Kidney (tissue), 14 donors: ENCODE results near the gene HOXB6. TPM values are rescaled to one million over a fixed set of nuclear protein-coding genes. Genes with fewer than 3 reads are reported as not detected.

ENCODE experiments used
- DNase-seq, 5 donors: peaks; one replicate each; pipeline ENCODE4 v3.0.0-alpha.2; 2013 to 2020
- FAIRE-seq: peaks from 2 replicates; lab custom pipeline; 2012; peaks lifted over from hg19 to GRCh38; lab: Jason Lieb, UNC
- H3K27ac ChIP-seq, 2 donors: one replicate each; pipeline ENCODE4 v1.7.0; 2013; ENCODE audit warnings: low read depth in 2 of 2, low read length in 2 of 2, inconsistent platforms in 1 of 2
- H3K27me3 ChIP-seq: one replicate; pipeline ENCODE4 v1.7.1; 2013; ENCODE audit warnings: low read length, inconsistent platforms; ENCODE audit not compliant: control insufficient read depth, insufficient read depth
- H3K36me3 ChIP-seq, 3 donors: one replicate each; pipeline versions ENCODE4 v1.7.0 to v1.7.1; 2013; ENCODE audit warnings: low read length in 3 of 3, control low read depth in 1 of 3, inconsistent platforms in 1 of 3; ENCODE audit not compliant: insufficient read depth in 3 of 3, control insufficient read depth in 2 of 3
- H3K4me1 ChIP-seq, 3 donors: one replicate each; pipeline versions ENCODE4 v1.7.0 to v1.7.1; 2013; ENCODE audit warnings: low read length in 3 of 3, inconsistent platforms in 1 of 3, low read depth in 1 of 3; ENCODE audit not compliant: control insufficient read depth in 2 of 3, insufficient read depth in 2 of 3
- H3K4me3 ChIP-seq, 3 donors: one replicate each; pipeline versions ENCODE4 v1.7.0 to v1.8.1; 2013; ENCODE audit warnings: low read length in 3 of 3, control low read depth in 1 of 3, inconsistent platforms in 1 of 3
- H3K9ac ChIP-seq, 3 donors: one replicate each; pipeline versions ENCODE4 v1.7.0 to v1.7.1; 2013; ENCODE audit warnings: low read length in 3 of 3, control low read depth in 1 of 3, inconsistent platforms in 1 of 3
- H3K9me3 ChIP-seq, 3 donors: one replicate each; pipeline versions ENCODE4 v1.7.0 to v1.7.1; 2013; ENCODE audit warnings: low read length in 3 of 3, control low read depth in 1 of 3, inconsistent platforms in 1 of 3; ENCODE audit not compliant: control insufficient read depth in 2 of 3, insufficient read depth in 1 of 3
- intact Hi-C: fragments of 100-400 bp; cut with DNase I; formaldehyde crosslinking; loops from one replicate; pipeline ENCODE4 v1.11.1; 2022
- polyA plus RNA-seq: library from polyadenylated mRNA; stranded (reverse); fragments of 350-450 nt; fragmentation: Illumina TruSeq; extraction: RNeasy Lipid Tissue Mini Kit (QIAGEN cat#74804); gene quantifications from one replicate; pipeline ENCODE4 v1.2.3, GENCODE V29; 2014; ENCODE audit warnings: low read depth, low replicate concordance; ENCODE audit not compliant: insufficient read depth
- total RNA-seq: library from RNA; stranded (reverse); fragmentation: NEBNext Ultra II Directional; extraction: Animal tissue kit (Norgen Biotek cat#: 25700); gene quantifications from one replicate; pipeline ENCODE4 v1.2.1, GENCODE V29; 2021
- TF ChIP-seq, protein P1 (sequence below): IDR thresholded peaks from 3 replicates; pipeline ENCODE4 v1.5.1; 2012; ENCODE audit warnings: mild to moderate bottlenecking, moderate library complexity, borderline replicate concordance; ENCODE audit not compliant: insufficient read depth; ENCODE audit errors: extremely low read depth
- donor health status: control.
- donor health status: control.
- donor health status: control.
- donor health status: control.
- donor health status: control.
- donor health status: DM: yes; HTN: yes; CAD: no.
- donor health status: Normal renal cell carcinoma (clear cell type).

HOXB6 gene
- total and polyA plus RNA-seq, 2 donors from 2014 or later, result 44.0 to 90.2 TPM

DNA sequence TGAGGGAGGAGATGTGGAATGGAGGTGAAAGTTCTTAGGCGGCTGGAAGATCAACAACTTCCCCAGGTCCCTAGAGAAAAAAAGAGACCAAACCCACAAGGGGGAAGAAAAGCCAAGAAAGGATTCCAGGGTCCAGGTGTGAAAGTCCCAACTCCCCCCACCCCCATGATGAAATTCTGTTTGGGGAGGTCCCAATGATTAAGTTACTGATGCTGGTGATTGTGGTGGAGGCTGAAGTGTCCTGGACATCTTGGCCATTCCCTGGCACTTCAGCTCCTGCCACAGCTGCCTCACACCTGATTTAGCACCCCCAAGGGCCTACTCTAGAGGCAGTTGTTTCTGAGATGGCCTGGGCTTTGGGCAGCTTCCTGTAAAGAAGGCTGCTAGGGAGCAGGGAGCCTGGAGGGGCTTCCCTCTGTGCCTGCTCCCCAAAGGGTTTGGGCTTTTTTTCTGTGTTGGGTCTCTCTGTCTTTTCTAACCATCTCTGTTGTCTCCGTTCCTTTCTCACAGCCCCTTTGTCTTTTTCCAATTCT, 39.7 kb downstream of the HOXB6 start:
- no peaks in the 10 kb centered on the region for H3K27me3 ChIP-seq

DNA sequence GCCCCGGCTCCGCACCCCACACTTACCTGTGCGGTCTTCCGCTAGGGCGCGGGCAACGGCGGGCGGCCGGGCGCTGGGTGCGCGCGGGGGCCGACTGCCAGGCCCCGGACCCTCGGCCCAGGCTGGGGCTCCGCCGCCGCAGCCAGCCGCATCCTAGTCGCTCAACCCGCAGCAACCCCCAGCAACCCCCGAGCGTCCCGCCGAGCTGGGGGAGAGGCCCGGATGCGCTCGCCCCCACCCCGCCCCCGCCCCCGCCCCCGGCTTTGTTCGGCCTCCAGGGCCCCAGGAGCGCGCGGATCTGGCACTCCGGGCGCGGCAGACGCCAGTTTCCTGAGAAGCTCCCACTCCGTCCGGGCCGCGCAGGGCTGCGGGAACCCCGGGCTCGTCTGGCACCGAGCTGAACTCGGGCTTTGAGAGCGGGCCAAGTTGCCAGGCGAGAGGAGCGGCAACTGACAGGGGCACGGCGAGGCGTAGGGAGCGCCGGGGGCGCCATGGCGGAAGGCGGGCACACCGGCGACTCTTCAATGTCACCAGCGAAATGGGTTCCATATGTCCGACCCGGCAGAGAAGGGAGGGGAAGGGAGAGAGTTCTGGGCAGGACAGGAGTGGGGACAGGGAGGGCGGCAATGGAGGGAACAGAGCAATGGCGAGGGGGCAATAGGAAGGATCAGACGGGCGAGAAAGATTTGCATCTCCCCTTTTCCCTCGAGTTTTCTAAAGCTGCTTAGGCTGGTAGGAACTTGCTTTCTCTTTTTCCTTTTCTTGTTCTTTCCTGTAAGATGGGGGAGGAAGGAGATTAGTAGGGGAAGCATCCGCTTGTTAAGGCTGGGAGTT, 40.4 kb downstream of the HOXB6 start:
- TF ChIP-seq, protein P1, sequence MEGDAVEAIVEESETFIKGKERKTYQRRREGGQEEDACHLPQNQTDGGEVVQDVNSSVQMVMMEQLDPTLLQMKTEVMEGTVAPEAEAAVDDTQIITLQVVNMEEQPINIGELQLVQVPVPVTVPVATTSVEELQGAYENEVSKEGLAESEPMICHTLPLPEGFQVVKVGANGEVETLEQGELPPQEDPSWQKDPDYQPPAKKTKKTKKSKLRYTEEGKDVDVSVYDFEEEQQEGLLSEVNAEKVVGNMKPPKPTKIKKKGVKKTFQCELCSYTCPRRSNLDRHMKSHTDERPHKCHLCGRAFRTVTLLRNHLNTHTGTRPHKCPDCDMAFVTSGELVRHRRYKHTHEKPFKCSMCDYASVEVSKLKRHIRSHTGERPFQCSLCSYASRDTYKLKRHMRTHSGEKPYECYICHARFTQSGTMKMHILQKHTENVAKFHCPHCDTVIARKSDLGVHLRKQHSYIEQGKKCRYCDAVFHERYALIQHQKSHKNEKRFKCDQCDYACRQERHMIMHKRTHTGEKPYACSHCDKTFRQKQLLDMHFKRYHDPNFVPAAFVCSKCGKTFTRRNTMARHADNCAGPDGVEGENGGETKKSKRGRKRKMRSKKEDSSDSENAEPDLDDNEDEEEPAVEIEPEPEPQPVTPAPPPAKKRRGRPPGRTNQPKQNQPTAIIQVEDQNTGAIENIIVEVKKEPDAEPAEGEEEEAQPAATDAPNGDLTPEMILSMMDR, result no peak
- no peaks in the 10 kb centered on the region for H3K9me3 ChIP-seq
- H3K4me3 ChIP-seq, result peak overlapping the region; percentile 39 to 54 (median 45)
- no peaks in the 10 kb centered on the region for H3K27me3 ChIP-seq
- H3K27ac ChIP-seq, result peak overlapping the region; percentile 77 to 78
- intact Hi-C loops, result no loop called here
- DNase-seq (peak in 2 of 5 donors; percentile 53 to 79), FAIRE-seq (no peak)
- peak overlapping the region in 2 of 3 donors; percentile 61 to 65 for H3K9ac ChIP-seq
- H3K4me1 ChIP-seq, result peaks cover 41 to 62% (median 56%) of the 10 kb centered on the region in 3 donors
- peaks cover 2 to 8% (median 5%) of the 10 kb centered on the region in 3 donors for H3K36me3 ChIP-seq

More for the DNA sequence above, 39.7 kb downstream of the HOXB6 start:
- Histone ChIP-seq H3K27ac (peak overlapping the region; percentile 19 to 77), H3K9ac (peak overlapping the region in 1 of 3 donors; percentile 65), H3K9me3 (no peaks in the 10 kb centered on the region), H3K4me3 (peak overlapping the region in 2 of 3 donors; percentile 39 to 45), H3K4me1 (peaks cover 41 to 62% (median 51%) of the 10 kb centered on the region in 3 donors), H3K36me3 (peaks cover 2 to 8% (median 5%) of the 10 kb centered on the region in 3 donors)
- FAIRE-seq (no peak), DNase-seq (no peak)
- TF ChIP-seq, protein P1, result no peak
- intact Hi-C loops, result no loop called here

DNA sequence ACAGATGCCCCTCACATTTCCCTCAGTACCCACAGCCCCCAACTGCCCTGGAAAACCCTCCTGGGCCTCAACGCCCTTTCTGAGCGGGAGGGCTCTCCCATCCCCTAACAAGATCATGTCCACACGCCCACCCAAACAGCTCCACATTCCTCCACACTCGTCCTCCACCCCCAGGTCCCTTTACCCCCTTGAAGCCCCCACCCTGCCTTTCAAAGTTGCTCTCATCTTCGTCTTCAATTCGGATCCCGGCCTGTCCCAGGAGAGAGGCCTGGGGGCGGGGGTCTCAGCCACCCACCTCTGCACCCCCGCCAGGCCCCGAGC, 41.0 kb downstream of the HOXB6 start:
- TF ChIP-seq, protein P1, result no peak
- intact Hi-C loops, result no loop called here
- peak overlapping the region in 1 of 3 donors; percentile 4 for H3K9ac ChIP-seq
- peaks cover 2 to 8% (median 5%) of the 10 kb centered on the region in 3 donors for H3K36me3 ChIP-seq
- H3K4me1 ChIP-seq, result peaks cover 41 to 66% (median 59%) of the 10 kb centered on the region in 3 donors
- FAIRE-seq (no peak), DNase-seq (no peak)
- no peak overlapping the region for H3K4me3 ChIP-seq
- peak overlapping the region; percentile 28 to 39 for H3K27ac ChIP-seq
- H3K9me3 ChIP-seq, result no peaks in the 10 kb centered on the region
- H3K27me3 ChIP-seq, result no peaks in the 10 kb centered on the region
